ENCODE data around the gene WFIKKN1.

- TF ChIP-seq POLR2A (IDR thresholded peaks at IDR 0.05; ENCODE audit: low read depth, low read length) (no peak), TAF1 (IDR thresholded peaks at IDR 0.05; ENCODE audit: borderline replicate concordance, low read depth, low read length) (no peak), POLR2AphosphoS5 (IDR thresholded peaks at IDR 0.05; ENCODE audit: low read depth, low read length) (no peak)
Observed at GRCh38 chr16:657487-657886, 26.7 kb downstream of the WFIKKN1 start.
